Endothelial cell of umbilical vein (primary cell): ENCODE data around the gene MAML2.

Source experiments
- EZH2 ChIP-seq: IDR thresholded peaks from 2 replicates; pipeline ENCODE4 v1.6.1; 2012; ENCODE audit warnings: borderline replicate concordance, low read depth, mild to moderate bottlenecking, moderate library complexity, low read length, inconsistent platforms; ENCODE audit not compliant: severe bottlenecking
- FOS ChIP-seq: IDR thresholded peaks from 2 replicates; pipeline ENCODE4 v1.6.1; 2011; ENCODE audit warnings: mild to moderate bottlenecking, low read length, moderate library complexity, borderline replicate concordance; ENCODE audit not compliant: insufficient read depth
- JUN ChIP-seq: IDR thresholded peaks from 2 replicates; pipeline ENCODE4 v1.6.1; 2011; ENCODE audit warnings: borderline replicate concordance, low read depth; ENCODE audit not compliant: insufficient read length, insufficient read depth
- MYC ChIP-seq: IDR thresholded peaks from one replicate; pipeline ENCODE4 v1.6.1; 2011; ENCODE audit warnings: mild to moderate bottlenecking, low read depth, low read length
- POLR2A ChIP-seq: IDR thresholded peaks from 2 replicates; pipeline ENCODE4 v1.6.1; 2012; ENCODE audit warnings: low read depth, mild to moderate bottlenecking, control low read depth, low read length
- POLR2AphosphoS5 ChIP-seq: IDR thresholded peaks from 2 replicates; pipeline ENCODE4 v1.6.1; 2012; ENCODE audit warnings: low read depth, mild to moderate bottlenecking, control low read depth, low read length, moderate library complexity; ENCODE audit not compliant: insufficient read depth
- TF ChIP-seq, protein P1 (sequence below), 2 donors: IDR thresholded peaks; 1 replicate in 1 of 2; 2 replicates in 1 of 2; pipeline ENCODE4 v1.5.1; 2011; ENCODE audit warnings: low read length in 2 of 2, mild to moderate bottlenecking in 2 of 2, moderate library complexity in 2 of 2, control low read depth in 1 of 2, inconsistent platforms in 1 of 2, low read depth in 1 of 2; ENCODE audit not compliant: insufficient read depth in 1 of 2; ENCODE audit errors: extremely low read depth in 1 of 2
- TF ChIP-seq, protein P2 (sequence below): IDR thresholded peaks from 2 replicates; pipeline ENCODE4 v1.6.1; 2011; ENCODE audit not compliant: insufficient read depth, insufficient read length

DNA sequence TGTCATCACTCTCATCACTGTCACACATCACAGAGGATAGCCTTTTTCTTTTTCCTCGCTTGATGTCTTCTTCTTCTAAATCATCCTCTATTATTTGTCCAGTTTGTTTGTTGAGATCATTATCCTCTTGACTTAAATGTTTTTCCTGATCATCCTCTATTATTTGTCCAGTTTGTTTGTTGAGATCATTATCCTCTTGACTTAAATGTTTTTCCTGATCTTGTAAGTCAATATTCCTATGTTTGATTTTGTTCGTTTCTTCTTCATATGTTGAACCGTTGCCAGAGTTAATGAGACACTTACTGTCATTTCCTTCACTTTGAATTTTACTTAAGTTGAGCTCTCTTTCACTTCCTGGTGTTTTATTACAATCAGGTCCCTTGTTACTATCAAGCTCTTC lies 41.2 kb upstream of the MAML2 start:
- TF ChIP-seq, protein P1, sequence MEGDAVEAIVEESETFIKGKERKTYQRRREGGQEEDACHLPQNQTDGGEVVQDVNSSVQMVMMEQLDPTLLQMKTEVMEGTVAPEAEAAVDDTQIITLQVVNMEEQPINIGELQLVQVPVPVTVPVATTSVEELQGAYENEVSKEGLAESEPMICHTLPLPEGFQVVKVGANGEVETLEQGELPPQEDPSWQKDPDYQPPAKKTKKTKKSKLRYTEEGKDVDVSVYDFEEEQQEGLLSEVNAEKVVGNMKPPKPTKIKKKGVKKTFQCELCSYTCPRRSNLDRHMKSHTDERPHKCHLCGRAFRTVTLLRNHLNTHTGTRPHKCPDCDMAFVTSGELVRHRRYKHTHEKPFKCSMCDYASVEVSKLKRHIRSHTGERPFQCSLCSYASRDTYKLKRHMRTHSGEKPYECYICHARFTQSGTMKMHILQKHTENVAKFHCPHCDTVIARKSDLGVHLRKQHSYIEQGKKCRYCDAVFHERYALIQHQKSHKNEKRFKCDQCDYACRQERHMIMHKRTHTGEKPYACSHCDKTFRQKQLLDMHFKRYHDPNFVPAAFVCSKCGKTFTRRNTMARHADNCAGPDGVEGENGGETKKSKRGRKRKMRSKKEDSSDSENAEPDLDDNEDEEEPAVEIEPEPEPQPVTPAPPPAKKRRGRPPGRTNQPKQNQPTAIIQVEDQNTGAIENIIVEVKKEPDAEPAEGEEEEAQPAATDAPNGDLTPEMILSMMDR (IDR thresholded peaks at IDR 0.05; ENCODE audit: extremely low read depth in 1 of 2, insufficient read depth in 1 of 2, low read depth in 1 of 2, low read length in 2 of 2) = no peak
- TF ChIP-seq FOS = no peak
- no peak for TF ChIP-seq EZH2
- TF ChIP-seq POLR2A = no peak
- no peak for TF ChIP-seq MYC
- no peak for TF ChIP-seq POLR2AphosphoS5
- TF ChIP-seq, protein P2, sequence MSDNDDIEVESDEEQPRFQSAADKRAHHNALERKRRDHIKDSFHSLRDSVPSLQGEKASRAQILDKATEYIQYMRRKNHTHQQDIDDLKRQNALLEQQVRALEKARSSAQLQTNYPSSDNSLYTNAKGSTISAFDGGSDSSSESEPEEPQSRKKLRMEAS = no peak
- TF ChIP-seq JUN = no peak
